LNCAP (cell line): ENCODE measurements around the gene CYLC2.

Experiments used
- TF ChIP-seq, protein P1 (sequence below): fragments of 450-650 bp; IDR thresholded peaks from 2 replicates; pipeline ENCODE4 v1.5.1; 2017; ENCODE audit warnings: mild to moderate bottlenecking

Gene CYLC2

GRCh38 chr9:102986425-102986824 is 8.7 kb upstream of the CYLC2 start:
- TF ChIP-seq, protein P1, sequence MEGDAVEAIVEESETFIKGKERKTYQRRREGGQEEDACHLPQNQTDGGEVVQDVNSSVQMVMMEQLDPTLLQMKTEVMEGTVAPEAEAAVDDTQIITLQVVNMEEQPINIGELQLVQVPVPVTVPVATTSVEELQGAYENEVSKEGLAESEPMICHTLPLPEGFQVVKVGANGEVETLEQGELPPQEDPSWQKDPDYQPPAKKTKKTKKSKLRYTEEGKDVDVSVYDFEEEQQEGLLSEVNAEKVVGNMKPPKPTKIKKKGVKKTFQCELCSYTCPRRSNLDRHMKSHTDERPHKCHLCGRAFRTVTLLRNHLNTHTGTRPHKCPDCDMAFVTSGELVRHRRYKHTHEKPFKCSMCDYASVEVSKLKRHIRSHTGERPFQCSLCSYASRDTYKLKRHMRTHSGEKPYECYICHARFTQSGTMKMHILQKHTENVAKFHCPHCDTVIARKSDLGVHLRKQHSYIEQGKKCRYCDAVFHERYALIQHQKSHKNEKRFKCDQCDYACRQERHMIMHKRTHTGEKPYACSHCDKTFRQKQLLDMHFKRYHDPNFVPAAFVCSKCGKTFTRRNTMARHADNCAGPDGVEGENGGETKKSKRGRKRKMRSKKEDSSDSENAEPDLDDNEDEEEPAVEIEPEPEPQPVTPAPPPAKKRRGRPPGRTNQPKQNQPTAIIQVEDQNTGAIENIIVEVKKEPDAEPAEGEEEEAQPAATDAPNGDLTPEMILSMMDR: no peak

- TF ChIP-seq, protein P1: no peak
These were observed 8.6 kb downstream of the CYLC2 start for GRCh38 chr9:103003689-103004088.

- TF ChIP-seq, protein P1: no peak
These were observed 19.1 kb downstream of the CYLC2 start for GRCh38 chr9:103014242-103014641.

DNA sequence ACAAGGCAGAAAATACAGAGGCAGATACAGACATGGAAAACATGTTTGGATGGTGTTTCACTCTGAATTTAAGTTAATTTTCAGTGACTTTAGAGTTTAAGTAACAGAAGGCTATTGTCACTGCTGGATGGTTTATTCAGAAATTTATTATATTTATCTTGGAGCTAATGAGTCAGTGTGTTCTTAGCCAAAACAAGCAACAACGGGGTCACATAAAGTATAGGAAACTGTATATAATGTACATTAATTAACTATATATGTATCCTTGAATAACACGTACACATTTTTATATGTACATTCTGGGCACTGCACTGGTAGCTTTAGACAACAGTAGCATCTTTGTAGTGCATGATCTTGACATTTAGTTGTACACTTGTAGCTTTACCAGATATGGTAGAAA is 30.7 kb downstream of the CYLC2 start:
- TF ChIP-seq, protein P1: no peak

GRCh38 chr9:103037508-103038477 is 42.7 kb downstream of the CYLC2 start:
- TF ChIP-seq, protein P1: no peak

DNA sequence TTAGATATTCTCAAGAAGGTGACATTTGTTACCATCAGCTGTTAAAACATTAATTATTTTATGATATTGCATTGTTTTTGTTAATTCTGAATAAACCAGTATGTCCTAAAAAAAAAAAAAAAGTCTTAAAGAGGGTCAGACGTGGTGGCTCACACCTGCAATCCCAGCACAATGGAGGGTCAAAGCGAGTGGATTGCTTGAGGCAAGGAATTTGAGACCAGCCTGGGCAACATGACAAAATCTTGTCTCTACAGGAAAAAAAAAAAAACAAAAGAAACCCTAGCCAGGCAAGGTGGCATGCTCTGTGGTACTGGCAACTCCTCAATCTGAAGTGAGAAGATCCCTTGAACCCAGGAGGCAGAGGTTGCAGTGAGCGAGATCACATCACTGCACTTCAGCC is 46.8 kb downstream of the CYLC2 start:
- TF ChIP-seq, protein P1: no peak
